DND-41 (cell line): Measurements from ENCODE around the gene TMEM107.

Experiments used
- ATAC-seq: fragments of 200-7000 bp; cut with Tn5 transposase; 3 replicates; pipeline ENCODE4 v1.9.1; 2021; ENCODE audit warnings: low read depth; ENCODE audit not compliant: insufficient read depth
- DNase-seq: peaks from one replicate; pipeline ENCODE4 v3.0.0-alpha.2; 2020
- H2AFZ ChIP-seq: 2 replicates; pipeline ENCODE4 v1.6.0; 2012; ENCODE audit warnings: low read depth, low read length
- H3K27ac ChIP-seq: 2 replicates; pipeline ENCODE4 v1.5.1; 2012; ENCODE audit warnings: low read length, inconsistent platforms
- H3K27me3 ChIP-seq: fragments of 200-600 bp; sonication (generic); 2 replicates; pipeline ENCODE4 v1.6.0; 2012; ENCODE audit warnings: low read length, mild to moderate bottlenecking, inconsistent platforms; ENCODE audit not compliant: insufficient read depth, poor library complexity
- H3K36me3 ChIP-seq: 2 replicates; pipeline ENCODE4 v1.5.1; 2012; ENCODE audit warnings: low read length, inconsistent platforms; ENCODE audit not compliant: insufficient read depth
- H3K4me1 ChIP-seq: 2 replicates; pipeline ENCODE4 v1.5.1; 2012; ENCODE audit warnings: mild to moderate bottlenecking, low read length; ENCODE audit not compliant: insufficient read depth
- H3K4me2 ChIP-seq: 2 replicates; pipeline ENCODE4 v1.6.0; 2012; ENCODE audit warnings: mild to moderate bottlenecking, moderate library complexity, low read length, inconsistent platforms; ENCODE audit not compliant: insufficient read depth
- H3K4me3 ChIP-seq, 2 experiments: fragments of 200-600 bp in 1 of 2; shearing (Covaris generic) in 1 of 2; 2 replicates each; pipeline ENCODE4 v1.5.1; 2012 to 2016; ENCODE audit warnings: inconsistent platforms in 2 of 2, low read length in 2 of 2, mild to moderate bottlenecking in 2 of 2, low read depth in 1 of 2, moderate library complexity in 1 of 2
- H3K79me2 ChIP-seq: 2 replicates; pipeline ENCODE4 v1.6.0; 2012; ENCODE audit warnings: low read length, inconsistent platforms; ENCODE audit not compliant: insufficient read depth
- H3K9ac ChIP-seq: 2 replicates; pipeline ENCODE4 v1.6.0; 2012; ENCODE audit warnings: low read depth, mild to moderate bottlenecking, inconsistent platforms, low read length, moderate library complexity
- H3K9me3 ChIP-seq: 2 replicates; pipeline ENCODE4 v1.5.1; 2012; ENCODE audit warnings: low read length, moderate library complexity, mild to moderate bottlenecking, inconsistent platforms; ENCODE audit not compliant: insufficient read depth, severe bottlenecking
- H4K20me1 ChIP-seq: 2 replicates; pipeline ENCODE4 v1.6.0; 2012; ENCODE audit warnings: low read length; ENCODE audit not compliant: insufficient read depth
- EZH2 ChIP-seq: IDR thresholded peaks from 3 replicates; pipeline ENCODE4 v1.6.1; 2012; ENCODE audit warnings: borderline replicate concordance, low read depth, mild to moderate bottlenecking, moderate library complexity, low read length, inconsistent platforms; ENCODE audit not compliant: severe bottlenecking
- TF ChIP-seq, protein P1 (sequence below): IDR thresholded peaks from 2 replicates; pipeline ENCODE4 v1.5.1; 2012; ENCODE audit warnings: borderline replicate concordance, low read length, moderate library complexity, mild to moderate bottlenecking; ENCODE audit not compliant: poor library complexity, severe bottlenecking; ENCODE audit errors: extremely low read depth

TMEM107 gene

DNA sequence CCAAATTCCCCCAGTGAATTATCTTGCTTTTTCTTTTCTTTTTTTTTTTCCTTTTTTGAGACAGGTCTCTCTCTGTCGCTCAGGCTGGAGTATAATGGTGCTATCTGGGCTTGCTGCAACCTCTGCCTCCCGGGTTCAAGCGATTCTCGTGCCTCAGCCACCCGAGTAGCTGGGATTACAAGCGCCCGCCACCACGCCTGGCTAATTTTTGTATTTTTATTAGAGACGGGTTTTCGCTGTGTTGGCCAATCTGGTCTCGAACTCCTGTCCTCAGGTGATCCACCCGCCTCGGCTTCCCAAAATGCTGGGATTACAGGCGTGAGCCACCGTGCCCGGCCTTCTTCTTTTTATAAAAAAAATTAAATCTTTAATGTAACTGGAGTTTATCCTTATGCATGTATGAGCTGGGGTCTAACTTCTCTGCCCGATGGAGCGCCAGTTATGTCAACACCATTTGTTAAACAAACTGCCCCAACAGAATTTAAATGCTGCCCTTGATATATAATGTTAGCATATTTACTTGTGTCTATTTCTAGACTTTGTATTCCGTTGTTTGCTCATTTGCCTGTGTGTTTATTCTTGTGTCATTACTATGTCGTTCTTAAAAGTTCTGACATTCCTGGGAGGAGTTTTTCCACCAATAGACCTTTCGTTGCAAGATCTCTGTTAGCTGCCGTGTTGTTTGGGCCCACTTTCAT lies 34.7 kb upstream of the TMEM107 start:
- TF ChIP-seq, protein P1, sequence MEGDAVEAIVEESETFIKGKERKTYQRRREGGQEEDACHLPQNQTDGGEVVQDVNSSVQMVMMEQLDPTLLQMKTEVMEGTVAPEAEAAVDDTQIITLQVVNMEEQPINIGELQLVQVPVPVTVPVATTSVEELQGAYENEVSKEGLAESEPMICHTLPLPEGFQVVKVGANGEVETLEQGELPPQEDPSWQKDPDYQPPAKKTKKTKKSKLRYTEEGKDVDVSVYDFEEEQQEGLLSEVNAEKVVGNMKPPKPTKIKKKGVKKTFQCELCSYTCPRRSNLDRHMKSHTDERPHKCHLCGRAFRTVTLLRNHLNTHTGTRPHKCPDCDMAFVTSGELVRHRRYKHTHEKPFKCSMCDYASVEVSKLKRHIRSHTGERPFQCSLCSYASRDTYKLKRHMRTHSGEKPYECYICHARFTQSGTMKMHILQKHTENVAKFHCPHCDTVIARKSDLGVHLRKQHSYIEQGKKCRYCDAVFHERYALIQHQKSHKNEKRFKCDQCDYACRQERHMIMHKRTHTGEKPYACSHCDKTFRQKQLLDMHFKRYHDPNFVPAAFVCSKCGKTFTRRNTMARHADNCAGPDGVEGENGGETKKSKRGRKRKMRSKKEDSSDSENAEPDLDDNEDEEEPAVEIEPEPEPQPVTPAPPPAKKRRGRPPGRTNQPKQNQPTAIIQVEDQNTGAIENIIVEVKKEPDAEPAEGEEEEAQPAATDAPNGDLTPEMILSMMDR = no peak
- TF ChIP-seq EZH2 = no peak
- peaks cover 37% of the 10 kb centered on the region for H3K4me1 ChIP-seq
- H3K4me3 ChIP-seq = peak overlapping the region; percentile 87 to 94; a peak in 3 of 4 replicates
- H2AFZ ChIP-seq = peak overlapping the region; percentile 55
- H3K4me2 ChIP-seq = peak overlapping the region; percentile 84
- no peaks in the 10 kb centered on the region for H3K9me3 ChIP-seq
- H3K27me3 ChIP-seq = no peaks in the 10 kb centered on the region
- H3K79me2 ChIP-seq = peaks cover 46% of the 10 kb centered on the region
- H4K20me1 ChIP-seq = peaks cover 25% of the 10 kb centered on the region
- peaks cover 38% of the 10 kb centered on the region for H3K36me3 ChIP-seq
- ATAC-seq (peak; percentile 15; the same call in 1 of the 3 replicates), DNase-seq (no peak)
- peak overlapping the region; percentile 99 for H3K9ac ChIP-seq
- peak overlapping the region; percentile 98 for H3K27ac ChIP-seq

DNA sequence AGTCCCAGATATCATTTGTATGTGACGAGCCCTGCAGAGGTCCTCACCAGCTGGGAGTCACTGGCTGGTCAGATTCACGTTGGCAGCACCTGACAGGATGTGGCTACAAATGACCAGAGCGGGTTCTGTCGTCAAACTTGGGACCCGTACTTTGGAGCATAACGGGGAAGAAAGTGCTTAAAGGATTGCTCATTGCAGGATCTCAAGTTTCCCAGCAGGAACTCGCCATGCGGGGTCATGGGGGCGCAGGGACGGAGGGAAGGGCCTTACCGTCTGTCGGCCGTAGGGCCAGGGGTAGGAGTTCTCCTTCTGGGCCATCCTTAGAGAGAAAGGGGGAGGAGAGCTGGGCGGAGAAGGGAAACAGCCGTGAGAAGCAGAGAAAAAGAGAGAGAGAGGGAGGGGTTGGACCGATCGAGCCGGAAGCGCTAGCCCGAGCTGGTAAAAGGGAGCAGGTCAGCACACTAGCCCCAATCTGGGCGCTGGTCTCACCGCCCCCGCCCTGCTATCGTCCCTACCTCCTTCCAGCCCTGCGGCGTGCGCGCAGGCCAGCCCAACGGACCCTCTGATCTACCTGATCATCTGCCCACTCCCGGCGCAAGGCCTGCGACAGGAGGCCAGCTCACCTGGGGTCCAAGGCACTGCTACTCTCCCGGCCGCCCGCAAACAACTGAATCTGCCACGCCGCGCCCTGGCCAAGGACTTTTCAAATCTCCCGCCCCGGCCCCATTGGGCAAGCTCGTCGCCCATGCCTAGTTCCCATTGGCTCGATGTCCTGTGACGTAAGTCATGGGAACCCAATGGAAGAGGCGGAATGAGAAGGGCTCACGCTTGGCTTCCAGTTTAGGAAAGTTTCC lies 34.0 kb upstream of the TMEM107 start, which contains the start of gene AURKB:
TSS of gene AURKB (minus strand) at position 669 of the 854 bp plus-strand sequence. CDS start at position 318, 351 bp downstream.
- H3K27ac ChIP-seq = peak within 1 kb of the TSS; percentile 98
- peaks cover 46% of the 10 kb centered on the region for H3K36me3 ChIP-seq
- H3K79me2 ChIP-seq = peaks cover 46% of the 10 kb centered on the region
- TF ChIP-seq, protein P1 = no peak
- TF ChIP-seq EZH2 = no peak
- peak within 1 kb of the TSS; percentile 99 for H3K9ac ChIP-seq
- H3K27me3 ChIP-seq = no peaks in the 10 kb centered on the region
- DNase-seq (peak; percentile 93), ATAC-seq (peak; percentile 96)
- peaks cover 37% of the 10 kb centered on the region for H3K4me1 ChIP-seq
- peak within 1 kb of the TSS; percentile 55 for H2AFZ ChIP-seq
- peak within 1 kb of the TSS; percentile 87 to 94 for H3K4me3 ChIP-seq
- peak within 1 kb of the TSS; percentile 84 for H3K4me2 ChIP-seq
- peaks cover 26% of the 10 kb centered on the region for H4K20me1 ChIP-seq
- H3K9me3 ChIP-seq = no peaks in the 10 kb centered on the region

GRCh38 chr17:8206536-8206935 lies 30.4 kb upstream of the TMEM107 start:
- Histone ChIP-seq H3K9me3 (no peaks in the 10 kb centered on the region), H3K79me2 (peaks cover 46% of the 10 kb centered on the region), H4K20me1 (peaks cover 32% of the 10 kb centered on the region), H3K27ac (no peak overlapping the region), H3K4me3 (no peak overlapping the region), H3K36me3 (peaks cover 63% of the 10 kb centered on the region), H3K9ac (no peak overlapping the region), H3K4me1 (peaks cover 34% of the 10 kb centered on the region), H3K27me3 (no peaks in the 10 kb centered on the region), H3K4me2 (no peak overlapping the region), H2AFZ (no peak overlapping the region)
- TF ChIP-seq, protein P1 = no peak
- TF ChIP-seq EZH2 = no peak
- ATAC-seq (no peak), DNase-seq (no peak)
